ENCODE results near the gene ITPR1. TPM values are rescaled to one million over a fixed set of nuclear protein-coding genes. Genes with fewer than 3 reads are reported as not detected.
A peak's percentile ranks its signal among the peaks of the same experiment; 100 is the strongest.

ITPR1 gene
- total and polyA plus RNA-seq, 11 donors: 8.9 to 55.8 (median 19.9) TPM

GRCh38 chr3:4748701-4749378, 255.7 kb downstream of the ITPR1 start:
- intact Hi-C loops (cut with DNase I): no loop called here
- no peaks in the 10 kb centered on the region for H3K27me3 ChIP-seq
- peak overlapping the region in 2 of 12 donors; percentile 85 to 90 for H3K27ac ChIP-seq
- no peak for DNase-seq
- TF ChIP-seq POLR2A (IDR thresholded peaks at IDR 0.05): no peak
- TF ChIP-seq, protein P1, sequence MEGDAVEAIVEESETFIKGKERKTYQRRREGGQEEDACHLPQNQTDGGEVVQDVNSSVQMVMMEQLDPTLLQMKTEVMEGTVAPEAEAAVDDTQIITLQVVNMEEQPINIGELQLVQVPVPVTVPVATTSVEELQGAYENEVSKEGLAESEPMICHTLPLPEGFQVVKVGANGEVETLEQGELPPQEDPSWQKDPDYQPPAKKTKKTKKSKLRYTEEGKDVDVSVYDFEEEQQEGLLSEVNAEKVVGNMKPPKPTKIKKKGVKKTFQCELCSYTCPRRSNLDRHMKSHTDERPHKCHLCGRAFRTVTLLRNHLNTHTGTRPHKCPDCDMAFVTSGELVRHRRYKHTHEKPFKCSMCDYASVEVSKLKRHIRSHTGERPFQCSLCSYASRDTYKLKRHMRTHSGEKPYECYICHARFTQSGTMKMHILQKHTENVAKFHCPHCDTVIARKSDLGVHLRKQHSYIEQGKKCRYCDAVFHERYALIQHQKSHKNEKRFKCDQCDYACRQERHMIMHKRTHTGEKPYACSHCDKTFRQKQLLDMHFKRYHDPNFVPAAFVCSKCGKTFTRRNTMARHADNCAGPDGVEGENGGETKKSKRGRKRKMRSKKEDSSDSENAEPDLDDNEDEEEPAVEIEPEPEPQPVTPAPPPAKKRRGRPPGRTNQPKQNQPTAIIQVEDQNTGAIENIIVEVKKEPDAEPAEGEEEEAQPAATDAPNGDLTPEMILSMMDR (IDR thresholded peaks at IDR 0.05): no peak
- H3K4me3 ChIP-seq: no peak overlapping the region
- 87 to 92% (median 89%) methylated on average over 16 of the region's 16 CpGs for WGBS, 4 donors
- no peak for ATAC-seq
- peaks cover 7 to 61% (median 37%) of the 10 kb centered on the region in 12 donors for H3K4me1 ChIP-seq
- H3K36me3 ChIP-seq: peaks cover 0 to 7% (median 0%) of the 10 kb centered on the region in 9 donors
- H3K9me3 ChIP-seq: no peaks in the 10 kb centered on the region

DNA sequence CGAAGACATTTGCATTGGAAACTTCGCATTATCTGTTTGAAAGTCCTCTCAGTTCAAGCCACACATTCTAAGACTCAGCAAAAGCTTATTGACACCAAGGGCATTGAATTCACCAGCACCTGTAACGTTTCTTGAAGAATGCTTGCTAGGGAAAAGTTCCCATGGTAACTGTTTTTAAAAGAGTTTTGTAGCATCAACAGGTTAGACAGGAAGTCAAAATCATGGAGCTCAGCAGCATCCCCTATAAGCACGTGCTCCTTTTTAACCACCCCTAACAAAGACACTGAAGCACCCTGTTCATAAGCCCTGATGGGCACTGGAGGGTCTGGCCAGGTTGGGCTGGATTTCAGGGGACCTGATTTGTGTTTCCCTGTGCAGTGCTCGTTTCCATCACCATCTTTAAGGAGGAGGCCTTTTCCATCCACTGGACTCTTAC, 256.4 kb downstream of the ITPR1 start:
- Histone ChIP-seq H3K27ac (peak overlapping the region in 11 of 12 donors; percentile 15 to 90 (median 80)), H3K4me1 (peaks cover 7 to 59% (median 37%) of the 10 kb centered on the region in 12 donors), H3K36me3 (peaks cover 0 to 7% (median 0%) of the 10 kb centered on the region in 9 donors), H3K4me3 (no peak overlapping the region), H3K27me3 (no peaks in the 10 kb centered on the region), H3K9me3 (no peaks in the 10 kb centered on the region)
- WGBS, 4 donors: 89 to 90% (median 89%) methylated on average over 5 of the region's 5 CpGs
- DNase-seq (no peak), ATAC-seq (no peak)
- intact Hi-C loops (cut with DNase I): loop anchor here in 1 of 10 donors (5.0 kb wide), 1 partner anchor 63 kb away; no protein-coding TSS in a partner anchor
- TF ChIP-seq, protein P1 (IDR thresholded peaks at IDR 0.05): no peak
- TF ChIP-seq POLR2A (IDR thresholded peaks at IDR 0.05): no peak

GRCh38 chr3:4750306-4750968, 257.3 kb downstream of the ITPR1 start:
- peaks cover 0 to 7% (median 0%) of the 10 kb centered on the region in 9 donors for H3K36me3 ChIP-seq
- peak overlapping the region; percentile 15 to 90 (median 80) for H3K27ac ChIP-seq
- ATAC-seq (peak; percentile 34 to 79 (median 58)), DNase-seq (peak in 3 of 5 donors; percentile 42 to 60 (median 44))
- no peaks in the 10 kb centered on the region for H3K9me3 ChIP-seq
- TF ChIP-seq, protein P1 (IDR thresholded peaks at IDR 0.05): no peak
- no peak for TF ChIP-seq POLR2A (IDR thresholded peaks at IDR 0.05)
- no peaks in the 10 kb centered on the region for H3K27me3 ChIP-seq
- peak overlapping the region in 6 of 12 donors; percentile 3 to 43 (median 12) for H3K4me3 ChIP-seq
- 17 to 19% (median 17%) methylated on average over 7 of the region's 7 CpGs for WGBS, 4 donors
- peaks cover 7 to 65% (median 40%) of the 10 kb centered on the region in 12 donors for H3K4me1 ChIP-seq
- intact Hi-C loops (cut with DNase I): loop anchor here in 1 of 10 donors (5.0 kb wide), 1 partner anchor 62 kb away; no protein-coding TSS in a partner anchor

DNA sequence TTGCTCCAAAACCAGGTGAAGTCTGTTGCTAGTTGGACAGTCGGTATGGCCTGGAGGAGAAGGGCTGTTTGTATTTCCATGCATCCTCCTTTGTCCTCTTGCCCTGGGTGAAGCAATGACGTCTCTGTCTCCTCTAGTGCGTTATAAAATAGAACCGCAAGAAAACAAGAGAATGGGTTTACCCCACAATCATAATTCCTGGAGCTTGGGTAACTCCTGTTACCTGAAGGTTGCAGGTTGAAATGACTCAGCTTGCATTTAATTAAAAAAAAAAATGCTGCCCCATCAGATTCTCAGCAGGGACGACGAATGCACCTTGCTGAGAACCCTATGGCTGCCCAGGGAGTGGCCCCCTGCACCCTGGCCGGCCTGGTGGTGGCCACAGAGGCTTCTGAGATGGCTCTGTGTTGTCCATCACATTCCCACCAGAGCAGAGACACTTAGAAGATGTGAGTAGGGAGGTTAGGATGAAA, 257.9 kb downstream of the ITPR1 start:
- 46 to 58% (median 54%) methylated on average over 7 of the region's 7 CpGs for WGBS, 4 donors
- no peak for TF ChIP-seq POLR2A (IDR thresholded peaks at IDR 0.05)
- TF ChIP-seq, protein P1 (IDR thresholded peaks at IDR 0.05): no peak
- Histone ChIP-seq H3K27me3 (no peaks in the 10 kb centered on the region), H3K27ac (peak overlapping the region; percentile 15 to 90 (median 80)), H3K9me3 (no peaks in the 10 kb centered on the region), H3K4me3 (peak overlapping the region in 7 of 12 donors; percentile 3 to 43 (median 12)), H3K36me3 (peaks cover 0 to 10% (median 0%) of the 10 kb centered on the region in 9 donors), H3K4me1 (peaks cover 7 to 70% (median 40%) of the 10 kb centered on the region in 12 donors)
- intact Hi-C loops (cut with DNase I): loop anchor here in 1 of 10 donors (5.0 kb wide), 1 partner anchor 61 kb away; no protein-coding TSS in a partner anchor
- ATAC-seq (no peak), DNase-seq (no peak)

Data from heart left ventricle (tissue), 16 donors.